Fibroblast of skin of left quadriceps (primary cell): Measurements from ENCODE around the gene VRTN.
"Not testable (repeated sequence)": the region's sequence is repeated elsewhere in the genome, so short reads cannot be mapped to it uniquely, and the experiment has no call there.

Source experiments
- DNase-seq, 2 experiments: peaks; one replicate each; pipeline ENCODE4 v3.0.0-alpha.2; 2013; ENCODE audit warnings: low read depth in 2 of 2

VRTN gene

DNA sequence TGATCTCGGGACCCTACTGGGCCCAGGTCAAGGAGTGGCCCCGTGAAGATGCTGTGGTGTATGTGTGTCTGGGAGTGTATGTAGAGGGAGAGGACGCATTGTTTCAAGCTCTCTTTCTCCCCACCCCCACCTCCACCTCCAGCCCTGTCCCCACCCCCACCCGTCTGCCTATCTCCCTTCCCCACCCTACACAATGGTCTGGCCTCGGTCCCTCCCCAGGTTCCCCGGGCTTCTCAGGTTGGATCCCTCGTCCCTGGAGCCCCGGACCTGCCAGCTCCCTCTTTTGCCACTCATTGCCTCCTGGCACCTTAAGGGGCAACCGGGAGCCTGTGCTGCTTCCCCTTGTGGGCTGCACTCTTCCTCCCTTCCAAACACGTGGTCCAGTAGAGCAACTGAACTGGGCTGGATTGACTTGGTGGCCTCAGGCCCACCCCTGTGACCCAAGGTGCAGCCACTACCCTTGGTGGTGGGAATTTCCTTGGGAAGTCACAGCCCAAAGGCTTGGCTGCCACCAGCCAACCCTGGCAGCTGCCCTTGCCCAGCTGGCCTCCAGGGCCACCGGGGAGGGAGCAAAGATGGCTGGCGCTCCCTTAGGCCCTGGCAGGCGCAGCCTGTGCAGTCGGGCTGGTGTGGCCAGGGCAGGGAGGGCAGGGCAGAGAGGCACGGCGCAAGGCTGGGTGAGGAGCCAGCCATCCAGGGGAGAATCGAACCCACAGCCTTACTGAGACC lies 628 bp downstream of the VRTN start:
- no peak for DNase-seq

GRCh38 chr14:74349757-74350156 lies 1.5 kb downstream of the VRTN start:
- no peak for DNase-seq

GRCh38 chr14:74350211-74350927 lies 2.1 kb downstream of the VRTN start:
- DNase-seq, result no peak

DNA sequence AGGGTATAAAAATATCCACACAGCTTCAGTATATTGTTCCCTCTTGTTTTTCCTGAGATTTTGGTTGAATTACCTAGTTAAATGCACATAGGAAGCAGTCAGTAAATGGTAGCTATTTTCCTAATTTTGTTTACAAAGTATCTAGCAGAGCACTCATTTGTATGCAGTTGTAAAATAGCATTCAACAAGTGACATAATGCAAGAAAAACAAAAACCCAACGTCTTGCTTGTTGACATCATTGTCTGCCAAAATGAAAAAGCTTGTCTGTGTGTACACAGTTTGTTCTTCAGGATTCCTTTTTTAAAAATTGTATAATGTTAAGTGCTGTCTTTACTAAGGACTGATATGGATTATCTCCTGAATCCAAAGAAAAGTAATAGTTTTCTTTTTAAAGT lies 2.7 kb downstream of the VRTN start:
- no peak for DNase-seq

- DNase-seq, result no peak
Observed at GRCh38 chr14:74356892-74357575, 8.8 kb downstream of the VRTN start.

- DNase-seq, result no peak
Observed at GRCh38 chr14:74357585-74357984, 9.3 kb downstream of the VRTN start.

DNA sequence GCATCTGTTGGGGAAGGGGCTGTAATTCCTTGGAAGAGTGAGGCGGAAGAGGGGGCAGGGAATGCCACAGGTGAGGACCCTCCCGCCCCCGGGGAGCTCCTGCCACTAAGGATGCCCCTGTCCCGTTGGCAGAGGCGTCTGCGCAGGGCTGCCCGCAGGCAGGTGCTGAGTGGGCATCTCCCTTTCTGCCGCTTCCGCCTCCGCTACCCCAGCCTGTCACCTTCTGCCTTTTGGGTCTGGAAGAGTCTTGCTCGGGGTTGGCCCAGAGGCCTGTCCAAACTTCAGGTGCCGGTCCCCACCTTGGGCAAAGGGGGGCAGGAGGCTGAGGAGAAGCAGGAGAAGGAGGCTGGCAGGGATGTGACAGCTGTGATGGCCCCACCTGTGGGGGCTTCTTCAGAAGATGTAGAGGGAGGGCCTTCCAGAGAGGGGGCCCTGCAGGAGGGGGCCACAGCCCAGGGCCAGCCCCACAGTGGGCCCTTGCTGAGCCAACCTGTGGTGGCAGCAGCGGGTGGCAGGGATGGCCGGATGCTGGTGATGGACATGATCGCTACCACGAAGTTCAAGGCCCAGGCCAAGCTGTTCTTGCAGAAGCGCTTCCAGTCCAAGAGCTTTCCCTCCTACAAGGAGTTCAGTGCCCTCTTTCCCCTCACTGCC lies 10.0 kb downstream of the VRTN start:
- DNase-seq, result no peak

DNA sequence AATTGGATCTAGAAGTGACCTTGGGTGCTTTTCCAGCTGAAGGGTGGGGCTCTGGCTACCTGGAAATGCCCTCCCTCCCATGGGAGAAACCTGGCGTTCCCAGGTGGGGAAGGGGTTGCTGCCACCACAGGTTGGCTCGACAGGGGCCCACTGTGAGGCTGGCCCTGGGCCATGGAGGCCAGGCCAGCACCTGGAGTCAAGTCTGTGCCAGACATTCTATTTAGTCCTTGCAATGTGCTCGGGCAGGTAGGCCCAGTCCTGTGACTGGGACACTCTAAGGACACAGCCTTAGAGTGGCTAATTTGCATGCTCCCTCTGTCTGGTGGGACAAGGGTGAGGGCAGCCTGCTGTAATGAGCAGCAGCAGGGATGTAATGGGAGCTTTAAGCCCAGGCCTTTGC lies 11.9 kb downstream of the VRTN start:
- no peak for DNase-seq

GRCh38 chr14:74362361-74362915 lies 14.2 kb downstream of the VRTN start:
- DNase-seq, result peak; percentile 45 to 46

DNA sequence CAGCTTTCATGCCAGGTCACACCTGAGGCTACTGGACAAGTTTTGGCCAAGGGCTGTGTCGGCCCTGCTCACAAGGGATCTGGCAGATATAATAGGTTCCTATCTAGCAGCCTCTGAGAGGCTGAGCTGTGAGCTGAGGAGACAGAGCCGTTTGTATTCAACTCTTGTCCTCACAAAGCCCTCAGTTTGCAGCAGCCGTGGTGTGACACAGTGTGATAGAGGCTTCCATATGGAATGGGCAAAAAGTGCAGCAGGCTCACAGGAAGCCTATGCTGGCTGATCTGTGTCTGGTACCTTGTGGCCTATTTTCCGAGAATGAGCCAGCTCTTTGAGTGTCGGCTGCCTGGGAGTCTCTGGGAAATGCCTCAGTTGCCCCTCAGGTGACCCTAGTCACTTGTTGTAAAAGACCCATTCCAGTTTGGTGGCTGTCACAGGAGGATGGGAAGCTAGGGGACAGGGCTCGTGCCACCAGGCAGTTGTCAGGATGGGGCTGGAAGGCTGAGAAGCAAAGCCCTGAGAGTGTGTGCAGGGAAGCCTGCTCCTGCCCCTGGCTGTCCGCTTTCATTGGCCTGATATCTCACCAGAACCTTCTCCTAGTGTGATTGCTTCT lies 16.1 kb downstream of the VRTN start:
- no peak for DNase-seq

DNA sequence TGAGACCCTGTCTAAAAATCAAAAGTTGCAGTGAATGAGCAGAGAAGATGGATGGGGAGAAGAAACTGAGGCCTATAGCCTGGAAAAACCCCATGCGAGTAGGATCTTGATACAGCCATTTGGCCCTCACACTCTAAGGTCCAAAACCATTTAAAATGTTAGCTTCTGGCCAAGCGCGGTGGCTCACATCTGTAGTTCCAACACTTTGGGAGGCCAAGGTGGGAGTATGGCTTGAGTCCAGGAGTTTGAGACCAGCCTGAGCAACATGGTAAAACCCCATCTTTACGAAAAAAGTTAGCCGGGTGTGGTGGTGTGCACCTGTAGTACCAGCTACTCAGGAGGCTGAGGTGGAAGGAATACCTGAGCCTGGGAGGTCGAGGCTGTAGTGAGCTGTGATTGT lies 19.8 kb downstream of the VRTN start:
- no peak for DNase-seq

- DNase-seq, result no peak
Observed at GRCh38 chr14:74368441-74368840, 20.2 kb downstream of the VRTN start.

GRCh38 chr14:74377976-74378690 lies 29.9 kb downstream of the VRTN start:
- DNase-seq, result no peak

GRCh38 chr14:74380172-74380571 lies 31.9 kb downstream of the VRTN start:
- DNase-seq, result peak in 1 of 2 experiments; percentile 1

DNA sequence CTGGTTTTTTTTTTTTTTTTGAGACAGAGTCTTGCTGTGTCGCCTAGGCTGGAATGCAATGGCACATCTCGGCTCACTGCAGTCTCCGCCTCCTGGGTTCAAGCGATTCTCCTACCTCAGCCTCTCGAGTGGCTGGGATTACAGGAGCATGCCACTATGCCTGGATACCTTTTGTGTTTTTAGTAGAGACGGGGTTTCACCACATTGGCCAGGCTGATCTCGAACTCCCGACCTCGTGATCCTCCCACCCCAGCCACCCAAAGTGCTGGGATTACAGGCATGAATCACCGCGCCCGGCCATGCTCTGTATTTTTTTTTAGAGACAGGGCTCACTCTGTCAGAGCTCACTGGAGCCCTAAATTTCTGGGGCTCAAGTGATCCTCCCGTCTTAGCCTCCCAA lies 32.6 kb downstream of the VRTN start:
- DNase-seq, result no peak

DNA sequence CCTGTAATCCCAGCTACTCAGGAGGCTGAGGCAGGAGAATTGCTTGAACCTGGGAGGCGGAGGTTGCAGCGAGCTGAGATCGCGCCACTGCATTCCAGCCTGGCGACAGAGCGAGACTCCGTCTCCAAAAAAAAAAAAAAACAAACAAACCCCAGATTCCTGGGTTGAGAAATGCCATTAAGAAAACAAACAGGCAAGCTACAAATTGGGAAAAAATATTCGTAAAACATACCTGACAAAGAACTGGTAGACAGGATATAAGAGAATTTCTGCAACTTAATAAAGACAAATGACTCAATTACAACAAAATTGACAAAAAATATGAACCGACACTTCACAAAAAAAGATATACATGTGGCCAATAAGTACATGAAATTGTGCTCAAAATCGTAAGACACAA lies 33.3 kb downstream of the VRTN start:
- DNase-seq, result not testable (repeated sequence)

DNA sequence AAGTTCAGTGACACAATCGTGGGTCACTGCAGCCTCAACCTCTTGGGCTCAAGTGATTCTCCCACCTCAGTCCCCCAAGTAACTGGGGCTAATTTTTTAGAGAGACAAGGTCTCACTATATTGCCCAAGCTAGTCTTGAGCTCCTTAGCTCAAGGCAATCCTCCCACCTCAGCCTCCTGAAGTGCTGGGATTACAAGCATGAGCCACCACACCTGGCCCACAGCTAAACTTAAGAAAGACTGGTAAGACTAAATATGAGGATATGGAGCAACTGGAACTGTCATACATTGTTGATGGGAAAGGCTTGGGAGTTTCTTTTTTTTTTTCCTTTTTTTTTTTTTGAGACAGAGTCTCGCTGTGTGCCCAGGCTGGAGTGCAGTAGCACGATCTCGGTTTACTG lies 34.0 kb downstream of the VRTN start:
- DNase-seq, result no peak

DNA sequence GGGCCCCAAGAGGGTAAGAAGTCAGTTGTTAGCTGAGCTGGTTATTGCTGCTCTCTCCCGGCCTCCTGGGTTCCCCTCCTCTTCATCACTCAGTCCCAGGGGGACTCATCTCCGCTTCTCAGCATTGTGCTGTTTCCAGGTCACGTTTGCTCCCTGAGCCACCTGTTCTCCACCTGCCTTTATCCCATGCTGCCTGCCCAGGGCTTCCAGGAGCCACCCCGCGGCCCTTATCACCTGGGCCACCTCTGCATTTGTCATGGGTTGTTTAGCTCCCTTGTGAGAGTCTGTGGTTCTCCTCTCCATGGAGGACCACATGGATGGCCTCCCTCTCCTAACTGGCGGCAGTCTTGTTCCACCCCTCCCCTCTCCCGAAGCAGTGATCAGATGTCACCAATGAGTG lies 41.7 kb downstream of the VRTN start:
- no peak for DNase-seq

DNA sequence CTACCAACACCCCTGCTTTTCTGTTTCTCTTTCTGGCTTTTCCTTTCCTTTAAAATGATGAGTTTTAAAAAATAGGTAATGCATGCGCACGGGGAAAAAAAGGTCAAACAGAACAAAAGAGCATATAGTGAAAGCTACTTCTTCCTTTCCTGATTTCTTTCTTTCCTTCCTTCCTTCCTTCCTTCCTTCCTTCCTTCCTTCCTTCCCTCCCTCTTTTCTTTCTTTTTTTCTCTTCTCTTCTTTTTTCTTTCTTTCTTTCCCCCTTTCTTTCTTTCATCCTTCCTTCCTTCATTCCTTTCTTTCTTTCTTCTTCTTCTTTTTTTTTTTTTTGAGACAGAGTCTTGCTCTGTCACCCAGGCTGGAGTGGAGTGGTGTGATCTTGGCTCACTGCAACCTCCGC lies 42.2 kb downstream of the VRTN start:
- not testable (repeated sequence) for DNase-seq

- no peak for DNase-seq
Observed at GRCh38 chr14:74391479-74391878, 43.2 kb downstream of the VRTN start.
